Anterior cingulate cortex (tissue), 58 donors: ENCODE measurements around the gene KCND3.

ENCODE experiments used
- DNase-seq, 58 donors: peaks; one replicate each; lab custom pipeline; 2025; lab: John Stamatoyannopoulos, UW

Gene KCND3

GRCh38 chr1:111927652-111928051 is 61.8 kb downstream of the KCND3 start:
- no peak for DNase-seq

- no peak for DNase-seq
Observed at GRCh38 chr1:111924786-111925185, 64.7 kb downstream of the KCND3 start.

- no peak for DNase-seq
Observed at GRCh38 chr1:111923766-111924165, 65.7 kb downstream of the KCND3 start.

GRCh38 chr1:111921948-111922347 is 67.5 kb downstream of the KCND3 start:
- peak in 8 of 58 donors; percentile 4 to 47 (median 20) for DNase-seq

- DNase-seq, result peak in 51 of 58 donors; percentile 17 to 89 (median 50)
Observed at GRCh38 chr1:111920221-111921024, 69.0 kb downstream of the KCND3 start.

GRCh38 chr1:111911776-111912515 is 77.5 kb downstream of the KCND3 start:
- no peak for DNase-seq

GRCh38 chr1:111911061-111911460 is 78.4 kb downstream of the KCND3 start:
- DNase-seq, result no peak

GRCh38 chr1:111909030-111909429 is 80.4 kb downstream of the KCND3 start:
- DNase-seq, result peak in 9 of 58 donors; percentile 7 to 42 (median 20)

GRCh38 chr1:111908011-111908621 is 81.4 kb downstream of the KCND3 start:
- DNase-seq, result no peak

- DNase-seq, result no peak
Observed at GRCh38 chr1:111907321-111907720, 82.1 kb downstream of the KCND3 start.

GRCh38 chr1:111906816-111907215 is 82.7 kb downstream of the KCND3 start:
- no peak for DNase-seq

GRCh38 chr1:111906111-111906510 is 83.4 kb downstream of the KCND3 start:
- no peak for DNase-seq

- DNase-seq, result peak in 28 of 58 donors; percentile 17 to 79 (median 45)
Observed at GRCh38 chr1:111904478-111905218, 84.8 kb downstream of the KCND3 start.

- DNase-seq, result no peak
Observed at GRCh38 chr1:111903871-111904449, 85.5 kb downstream of the KCND3 start.

- DNase-seq, result peak in 6 of 58 donors; percentile 19 to 55 (median 30)
Observed at GRCh38 chr1:111903148-111903870, 86.2 kb downstream of the KCND3 start.

GRCh38 chr1:111895469-111895868 is 94.0 kb downstream of the KCND3 start:
- DNase-seq, result peak in 9 of 58 donors; percentile 9 to 37 (median 33)

- no peak for DNase-seq
Observed at GRCh38 chr1:111895017-111895416, 94.5 kb downstream of the KCND3 start.

- DNase-seq, result no peak
Observed at GRCh38 chr1:111894497-111894896, 95.0 kb downstream of the KCND3 start.

GRCh38 chr1:111891566-111891965 is 97.9 kb downstream of the KCND3 start:
- DNase-seq, result no peak
